OCI-LY7 (cell line): ENCODE results near the gene WNT3A.

ENCODE experiments used
- EZH2phosphoT487 ChIP-seq: fragments of 200-600 bp; sonication (generic); IDR thresholded peaks from 2 replicates; pipeline ENCODE4 v1.6.1; 2018; ENCODE audit warnings: low read depth, borderline replicate concordance, mild to moderate bottlenecking, mixed run types, antibody characterized with exemption, low read length, moderate library complexity, mixed read lengths
- TF ChIP-seq, protein P1 (sequence below): fragments of 200-600 bp; sonication (generic); conservative IDR thresholded peaks from 2 replicates; pipeline ENCODE4 v1.5.1; 2014; ENCODE audit warnings: mild to moderate bottlenecking, antibody characterized with exemption, low read length, moderate library complexity, mixed read lengths

DNA sequence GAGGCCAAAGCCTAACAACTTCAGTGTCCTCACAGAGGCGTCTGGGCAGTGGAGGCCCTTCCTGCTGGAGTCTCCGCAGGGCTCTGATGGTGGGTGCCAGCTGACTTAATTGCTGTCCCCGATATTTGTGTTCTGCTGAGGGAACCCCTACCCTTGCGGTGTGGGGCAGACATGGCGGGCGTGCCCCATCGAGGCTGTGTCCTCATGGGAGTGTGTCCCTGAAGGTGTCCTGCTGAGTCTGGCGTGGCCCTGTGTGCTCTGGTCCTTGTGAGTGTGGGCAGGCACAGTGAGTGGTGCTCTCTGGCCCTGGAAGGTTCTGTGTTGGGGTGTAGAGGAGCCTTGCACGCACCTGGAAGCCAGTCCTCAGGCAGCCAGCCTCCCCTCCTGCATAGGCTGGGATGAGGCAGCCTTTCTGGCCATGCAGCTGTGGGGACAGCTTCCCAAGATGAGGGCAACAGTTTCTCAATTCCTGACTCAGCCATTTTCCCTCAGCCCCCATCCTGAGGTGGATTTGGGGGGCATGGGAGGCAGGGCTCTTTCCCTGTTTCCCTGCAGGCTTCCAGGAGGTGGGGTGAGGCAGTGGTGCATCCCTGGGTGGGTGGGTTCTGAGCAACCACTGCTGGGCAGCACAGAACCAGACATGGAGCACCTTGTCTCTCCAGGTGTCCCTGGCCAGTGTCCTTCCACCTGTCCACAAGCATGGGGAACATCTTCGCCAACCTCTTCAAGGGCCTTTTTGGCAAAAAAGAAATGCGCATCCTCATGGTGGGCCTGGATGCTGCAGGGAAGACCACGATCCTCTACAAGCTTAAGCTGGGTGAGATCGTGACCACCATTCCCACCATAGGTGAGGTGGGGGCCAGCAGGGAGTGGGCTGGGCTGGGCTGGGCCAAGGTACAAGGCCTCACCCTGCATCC, 89.9 kb downstream of the WNT3A start:
- TF ChIP-seq, protein P1, sequence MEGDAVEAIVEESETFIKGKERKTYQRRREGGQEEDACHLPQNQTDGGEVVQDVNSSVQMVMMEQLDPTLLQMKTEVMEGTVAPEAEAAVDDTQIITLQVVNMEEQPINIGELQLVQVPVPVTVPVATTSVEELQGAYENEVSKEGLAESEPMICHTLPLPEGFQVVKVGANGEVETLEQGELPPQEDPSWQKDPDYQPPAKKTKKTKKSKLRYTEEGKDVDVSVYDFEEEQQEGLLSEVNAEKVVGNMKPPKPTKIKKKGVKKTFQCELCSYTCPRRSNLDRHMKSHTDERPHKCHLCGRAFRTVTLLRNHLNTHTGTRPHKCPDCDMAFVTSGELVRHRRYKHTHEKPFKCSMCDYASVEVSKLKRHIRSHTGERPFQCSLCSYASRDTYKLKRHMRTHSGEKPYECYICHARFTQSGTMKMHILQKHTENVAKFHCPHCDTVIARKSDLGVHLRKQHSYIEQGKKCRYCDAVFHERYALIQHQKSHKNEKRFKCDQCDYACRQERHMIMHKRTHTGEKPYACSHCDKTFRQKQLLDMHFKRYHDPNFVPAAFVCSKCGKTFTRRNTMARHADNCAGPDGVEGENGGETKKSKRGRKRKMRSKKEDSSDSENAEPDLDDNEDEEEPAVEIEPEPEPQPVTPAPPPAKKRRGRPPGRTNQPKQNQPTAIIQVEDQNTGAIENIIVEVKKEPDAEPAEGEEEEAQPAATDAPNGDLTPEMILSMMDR, result no peak
- TF ChIP-seq EZH2phosphoT487, result no peak
